ENCODE results near the gene SCNN1B.
"Not testable (repeated sequence)": the region's sequence is repeated elsewhere in the genome, so short reads cannot be mapped to it uniquely, and the experiment has no call there.

SCNN1B gene

DNA sequence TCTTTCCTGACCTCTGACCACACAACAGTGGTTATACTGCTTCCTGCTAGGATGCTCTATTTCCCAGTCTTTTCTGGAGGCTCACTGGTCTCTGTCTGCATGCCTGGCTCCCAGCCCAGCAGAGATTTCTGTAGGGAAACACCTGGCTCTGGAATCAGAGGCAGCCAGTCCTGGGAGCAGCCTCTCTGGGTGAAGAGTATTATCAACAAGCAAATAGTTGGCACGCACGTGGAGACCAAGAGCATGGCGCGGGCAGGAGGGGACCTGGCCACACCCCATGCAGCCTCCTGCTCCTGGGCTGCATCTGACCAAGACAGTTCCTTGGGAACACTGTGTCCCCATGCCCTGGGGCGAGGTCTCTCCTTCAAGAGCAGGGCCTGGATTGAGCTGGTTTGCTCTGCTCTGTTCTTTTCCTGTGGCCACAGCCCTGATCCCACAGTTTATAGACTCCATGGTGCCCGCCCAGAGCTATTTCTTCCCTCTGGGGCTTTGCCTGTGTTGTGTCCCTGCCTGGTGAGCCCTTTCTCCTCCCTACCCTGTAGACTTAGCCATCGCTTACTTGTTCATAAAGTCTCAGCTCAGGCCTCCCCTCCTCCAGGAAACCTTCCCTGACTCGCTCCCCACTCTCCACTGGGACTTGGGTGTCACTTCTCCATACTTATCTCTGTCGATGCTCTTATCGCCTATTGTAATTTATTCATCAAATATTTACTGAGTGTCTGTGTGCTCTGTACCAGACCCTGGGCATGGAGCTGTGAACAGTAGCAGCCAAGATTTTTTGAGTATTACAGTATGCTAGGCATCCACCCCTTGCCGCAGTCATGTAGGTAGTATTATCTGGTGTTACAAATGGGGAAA is 60.6 kb downstream of the SCNN1B start:
- DNase-seq (ENCODE audit: low read depth), result no peak
- H3K4me3 ChIP-seq (ENCODE audit: low read depth, low read length), result no peak overlapping the region
- TF ChIP-seq, protein P1, sequence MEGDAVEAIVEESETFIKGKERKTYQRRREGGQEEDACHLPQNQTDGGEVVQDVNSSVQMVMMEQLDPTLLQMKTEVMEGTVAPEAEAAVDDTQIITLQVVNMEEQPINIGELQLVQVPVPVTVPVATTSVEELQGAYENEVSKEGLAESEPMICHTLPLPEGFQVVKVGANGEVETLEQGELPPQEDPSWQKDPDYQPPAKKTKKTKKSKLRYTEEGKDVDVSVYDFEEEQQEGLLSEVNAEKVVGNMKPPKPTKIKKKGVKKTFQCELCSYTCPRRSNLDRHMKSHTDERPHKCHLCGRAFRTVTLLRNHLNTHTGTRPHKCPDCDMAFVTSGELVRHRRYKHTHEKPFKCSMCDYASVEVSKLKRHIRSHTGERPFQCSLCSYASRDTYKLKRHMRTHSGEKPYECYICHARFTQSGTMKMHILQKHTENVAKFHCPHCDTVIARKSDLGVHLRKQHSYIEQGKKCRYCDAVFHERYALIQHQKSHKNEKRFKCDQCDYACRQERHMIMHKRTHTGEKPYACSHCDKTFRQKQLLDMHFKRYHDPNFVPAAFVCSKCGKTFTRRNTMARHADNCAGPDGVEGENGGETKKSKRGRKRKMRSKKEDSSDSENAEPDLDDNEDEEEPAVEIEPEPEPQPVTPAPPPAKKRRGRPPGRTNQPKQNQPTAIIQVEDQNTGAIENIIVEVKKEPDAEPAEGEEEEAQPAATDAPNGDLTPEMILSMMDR (conservative IDR thresholded peaks at IDR 0.05; ENCODE audit: low read depth, low read length), result no peak

DNA sequence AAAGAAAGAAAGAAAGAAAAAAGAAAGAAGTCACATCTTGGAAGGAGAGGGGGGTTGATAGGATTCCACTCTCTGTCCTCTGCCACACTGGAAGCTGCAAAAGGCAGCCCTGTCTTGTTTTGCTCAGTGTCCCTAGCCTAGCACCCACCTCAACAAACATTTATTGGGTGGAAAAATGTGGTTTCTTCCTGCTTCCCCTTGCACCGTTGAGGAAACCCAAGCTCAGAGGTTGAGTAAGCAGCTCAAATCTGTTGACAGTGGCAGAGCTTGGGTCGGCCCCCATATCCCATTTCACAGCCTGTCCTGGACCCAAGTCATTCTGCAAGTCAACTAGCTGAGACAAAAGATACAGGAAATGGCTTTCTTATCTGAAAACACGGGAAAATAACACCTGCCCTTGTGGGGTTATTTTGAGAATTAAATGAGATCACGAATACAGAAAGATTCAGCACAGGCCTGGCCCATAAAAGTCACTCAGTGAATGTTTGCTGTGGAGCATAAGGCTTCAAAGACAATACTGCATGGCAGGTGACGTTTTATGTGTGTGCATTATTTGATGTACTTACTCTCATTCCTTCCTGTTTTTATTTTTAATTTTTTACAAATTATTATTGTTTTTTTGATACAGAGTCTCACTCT is 63.6 kb downstream of the SCNN1B start:
- TF ChIP-seq, protein P1 (conservative IDR thresholded peaks at IDR 0.05; ENCODE audit: low read depth, low read length), result no peak
- H3K4me3 ChIP-seq (ENCODE audit: low read depth, low read length), result no peak overlapping the region
- no peak for DNase-seq (ENCODE audit: low read depth)

DNA sequence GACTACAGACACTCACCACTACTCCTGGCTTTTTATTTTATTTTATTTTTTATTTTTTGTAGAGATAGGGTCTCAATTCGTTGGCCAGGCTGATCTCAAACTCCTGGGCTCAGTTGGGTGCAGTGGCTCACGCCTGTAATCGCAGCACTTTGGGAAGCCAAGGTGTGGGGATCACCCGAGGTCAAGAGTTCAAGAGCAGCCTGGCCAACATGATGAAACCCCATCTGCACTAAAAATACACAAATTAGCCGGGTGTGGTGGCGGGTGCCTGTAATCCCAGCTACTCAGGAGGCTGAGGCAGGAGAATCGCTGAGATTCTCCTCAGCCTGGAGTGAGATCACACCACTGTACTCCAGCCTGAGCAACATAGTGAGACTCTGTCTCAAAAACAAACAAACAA is 64.2 kb downstream of the SCNN1B start:
- not testable (repeated sequence) for H3K4me3 ChIP-seq (ENCODE audit: low read depth, low read length); DNase-seq (ENCODE audit: low read depth)

DNA sequence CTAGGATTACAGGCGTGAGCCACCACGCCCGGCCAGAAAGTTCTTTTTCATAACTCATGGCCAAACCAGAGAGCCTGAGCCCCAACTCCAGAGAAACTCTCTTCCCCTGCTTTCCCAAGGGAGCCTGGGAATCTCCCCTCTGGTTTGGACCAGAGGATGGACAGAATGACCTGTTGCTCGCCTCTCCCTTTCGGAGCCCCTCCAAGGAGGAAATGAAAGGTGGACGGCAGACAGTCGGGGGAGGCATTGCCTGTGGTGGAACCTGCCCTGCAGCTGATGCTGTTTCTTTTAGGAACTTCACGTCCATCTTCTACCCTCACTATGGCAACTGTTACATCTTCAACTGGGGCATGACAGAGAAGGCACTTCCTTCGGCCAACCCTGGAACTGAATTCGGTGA is 65.5 kb downstream of the SCNN1B start:
- no peak overlapping the region for H3K4me3 ChIP-seq (ENCODE audit: low read depth, low read length)
- no peak for DNase-seq (ENCODE audit: low read depth)
- TF ChIP-seq, protein P1 (conservative IDR thresholded peaks at IDR 0.05; ENCODE audit: low read depth, low read length), result no peak

DNA sequence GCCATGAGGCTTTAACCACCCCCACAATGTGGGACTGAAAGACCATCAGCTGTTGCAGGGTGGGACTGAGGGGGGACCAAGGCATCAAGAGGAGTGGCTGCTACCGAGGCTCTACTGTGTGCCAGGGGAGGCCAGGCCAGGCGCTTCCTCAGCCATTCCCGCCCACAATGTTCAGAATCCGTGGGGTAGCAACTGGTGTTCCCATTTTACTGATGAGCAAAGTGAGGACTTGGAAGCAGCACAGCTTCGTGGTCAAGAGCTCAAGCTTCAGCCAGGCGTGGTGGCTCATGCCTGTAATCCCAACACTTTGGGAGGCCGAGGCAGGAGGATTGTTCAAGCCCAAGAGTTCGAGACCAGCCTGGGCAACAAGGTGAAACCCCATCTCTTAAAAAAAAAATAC is 65.9 kb downstream of the SCNN1B start:
- no peak overlapping the region for H3K4me3 ChIP-seq (ENCODE audit: low read depth, low read length)
- TF ChIP-seq, protein P1 (conservative IDR thresholded peaks at IDR 0.05; ENCODE audit: low read depth, low read length), result no peak
- no peak for DNase-seq (ENCODE audit: low read depth)

DNA sequence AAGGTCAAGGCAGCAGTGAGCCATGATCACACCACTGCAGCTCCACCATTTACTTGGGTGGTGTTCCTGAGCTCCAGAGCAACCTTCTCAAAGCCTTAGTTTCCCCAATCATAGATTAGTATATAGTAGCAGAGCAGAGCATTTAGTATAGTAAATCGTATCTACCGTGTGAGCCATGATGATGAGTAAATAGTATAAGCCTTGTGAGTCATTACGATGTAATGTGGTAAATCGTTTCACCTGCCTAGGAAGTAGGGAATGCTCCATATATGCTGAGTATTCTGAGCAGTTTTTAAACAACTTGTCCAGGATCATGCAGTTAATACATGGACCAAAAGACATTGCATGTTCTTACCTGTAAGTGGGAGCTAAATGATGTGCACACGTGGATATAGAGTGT is 66.4 kb downstream of the SCNN1B start:
- TF ChIP-seq, protein P1 (conservative IDR thresholded peaks at IDR 0.05; ENCODE audit: low read depth, low read length), result no peak
- DNase-seq (ENCODE audit: low read depth), result no peak
- no peak overlapping the region for H3K4me3 ChIP-seq (ENCODE audit: low read depth, low read length)

DNA sequence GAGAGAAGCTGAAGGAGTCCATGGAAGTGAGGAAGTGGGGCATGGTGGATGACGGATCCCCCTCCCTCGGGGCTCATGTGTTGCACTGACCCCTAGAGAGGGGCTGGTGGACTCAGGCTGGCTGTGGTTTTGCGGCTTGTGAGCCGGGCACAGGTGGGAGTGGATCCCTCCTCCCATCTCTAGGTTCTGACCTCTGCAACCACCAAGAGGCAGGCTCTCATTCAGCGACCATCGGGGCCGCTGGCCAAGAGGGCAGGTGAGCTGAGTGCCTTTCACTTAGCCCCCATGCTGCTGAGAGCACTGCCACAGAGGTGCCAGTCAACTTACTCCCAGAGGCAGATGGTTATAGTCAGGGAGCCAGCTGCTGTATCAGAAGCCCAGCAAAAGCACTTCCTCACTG is 67.3 kb downstream of the SCNN1B start:
- H3K4me3 ChIP-seq (ENCODE audit: low read depth, low read length), result no peak overlapping the region
- DNase-seq (ENCODE audit: low read depth), result no peak
- TF ChIP-seq, protein P1 (conservative IDR thresholded peaks at IDR 0.05; ENCODE audit: low read depth, low read length), result no peak
